ENCODE measurements around the gene MOB3B.

GRCh38 chr9:27407491-27407890, 122.1 kb downstream of the MOB3B start:
- TF ChIP-seq ZFP3 (CRISPR knock-in tag; IDR thresholded peaks at IDR 0.05) (no peak), ARNTL (CRISPR knock-in tag; IDR thresholded peaks at IDR 0.05; ENCODE audit: borderline replicate concordance, low read depth) (no peak), PATZ1 (CRISPR knock-in tag; IDR thresholded peaks at IDR 0.05; ENCODE audit: borderline replicate concordance) (no peak), CSRNP3 (CRISPR knock-in tag; IDR thresholded peaks at IDR 0.05) (no peak), ZFP30 (CRISPR knock-in tag; IDR thresholded peaks at IDR 0.05) (no peak), SNAI2 (CRISPR knock-in tag; IDR thresholded peaks at IDR 0.05) (no peak), ISL1 (CRISPR knock-in tag; IDR thresholded peaks at IDR 0.05) (no peak), ZNF70 (CRISPR knock-in tag; IDR thresholded peaks at IDR 0.05) (no peak), GLIS3 (CRISPR knock-in tag; IDR thresholded peaks at IDR 0.05) (no peak)

Measured in SK-N-SH treated with all-trans-retinoic acid at 6 μM for 48 hours (cell line).